Activated CD4-positive, alpha-beta T cell treated with anti-CD3 and anti-CD28 coated beads, Interleukin-2, amount 50 U/mL, for 4 hours (primary cell): ENCODE results near the gene SERINC4.
"Not testable (repeated sequence)": the region's sequence is repeated elsewhere in the genome, so short reads cannot be mapped to it uniquely, and the experiment has no call there.

Source experiments
- DNase-seq, 2 experiments: peaks; one replicate each; pipeline ENCODE4 v3.0.0-alpha.2; 2020

The SERINC4 gene

DNA sequence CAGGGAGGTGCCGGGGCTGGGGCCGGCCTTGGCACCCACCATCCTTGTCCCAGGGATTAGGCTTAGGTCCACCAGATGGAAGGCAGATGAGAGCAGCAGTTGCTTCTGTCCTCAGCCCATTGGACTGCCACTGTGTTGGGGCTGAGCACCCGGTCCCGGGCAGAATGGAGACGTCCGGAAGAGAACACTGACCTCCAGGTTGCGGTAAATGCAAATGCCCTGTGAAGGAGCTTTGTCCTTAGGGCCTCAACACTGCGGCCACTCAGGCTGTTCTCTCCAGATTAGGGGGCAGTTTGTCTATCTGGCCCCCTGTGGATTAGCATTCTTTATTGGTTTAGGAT is at the start of gene SERINC4:
SERINC4 (minus strand) TSS at position 276 of the 341 bp plus-strand sequence; CDS start at position 42, 234 bp downstream.
- no peak for DNase-seq

DNA sequence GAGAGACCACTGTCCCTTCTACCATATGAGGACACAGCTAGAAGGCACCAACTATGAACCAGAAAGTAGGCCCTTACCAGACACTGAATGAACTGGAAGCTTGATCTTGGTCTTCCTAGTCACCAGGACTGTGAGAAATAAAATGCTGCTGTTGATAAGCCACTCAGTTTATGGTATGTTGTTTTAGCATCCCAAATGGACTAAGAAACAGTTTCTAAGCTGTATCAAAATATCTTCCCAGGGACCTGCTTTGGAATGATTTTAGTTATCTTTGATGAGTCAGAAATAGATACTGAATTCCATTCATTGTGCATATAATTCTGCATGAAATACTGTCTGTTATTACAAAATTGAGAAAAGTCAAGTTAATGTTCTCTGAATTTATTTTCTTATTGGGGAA is 45.4 kb upstream of the SERINC4 start:
- DNase-seq = no peak

DNA sequence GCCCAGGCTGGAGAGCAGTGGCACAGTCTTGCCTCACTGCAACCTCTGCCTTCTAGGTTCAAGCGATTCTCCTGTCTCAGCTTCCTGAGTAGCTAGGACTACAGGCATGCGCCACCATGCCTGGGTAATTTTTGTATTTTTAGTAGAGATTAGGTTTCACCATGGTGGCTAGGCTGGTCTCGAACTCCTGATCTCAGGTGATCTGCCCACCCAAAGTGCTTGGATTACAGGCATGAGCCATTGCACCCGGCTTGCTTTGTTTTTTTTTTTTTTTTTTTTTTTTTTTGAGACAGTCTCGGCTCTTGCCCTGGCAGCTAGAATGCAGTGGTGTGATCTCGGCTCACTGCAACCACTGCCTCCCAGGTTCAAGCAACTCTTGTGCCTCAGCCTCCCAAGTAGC is 32.5 kb upstream of the SERINC4 start:
- not testable (repeated sequence) for DNase-seq

DNA sequence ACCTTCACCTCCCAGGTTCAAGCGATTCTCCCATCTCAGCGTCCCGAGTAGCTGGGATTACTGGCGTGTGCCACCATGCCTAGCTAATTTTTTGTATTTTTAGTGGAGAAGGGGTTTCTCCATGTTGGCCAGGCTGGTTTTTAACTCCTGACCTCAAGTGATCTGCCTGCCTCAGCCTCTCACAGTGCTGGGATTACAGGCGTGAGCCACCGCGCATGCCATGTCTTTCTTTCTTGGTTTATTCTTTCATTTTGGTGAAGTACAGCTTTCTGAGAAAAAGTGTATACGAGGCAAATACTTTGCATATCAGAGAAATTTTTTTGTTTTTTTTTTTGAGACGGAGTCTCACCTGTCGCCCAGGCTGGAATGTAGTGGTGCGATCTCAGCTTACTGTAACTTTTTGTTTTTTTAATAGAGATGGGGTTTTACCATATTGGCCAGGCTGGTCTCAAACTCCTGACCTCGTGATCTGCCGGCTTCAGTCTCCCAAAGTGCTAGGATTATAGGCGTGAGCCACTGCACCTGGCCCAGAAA is 31.6 kb upstream of the SERINC4 start:
- not testable (repeated sequence) for DNase-seq

DNA sequence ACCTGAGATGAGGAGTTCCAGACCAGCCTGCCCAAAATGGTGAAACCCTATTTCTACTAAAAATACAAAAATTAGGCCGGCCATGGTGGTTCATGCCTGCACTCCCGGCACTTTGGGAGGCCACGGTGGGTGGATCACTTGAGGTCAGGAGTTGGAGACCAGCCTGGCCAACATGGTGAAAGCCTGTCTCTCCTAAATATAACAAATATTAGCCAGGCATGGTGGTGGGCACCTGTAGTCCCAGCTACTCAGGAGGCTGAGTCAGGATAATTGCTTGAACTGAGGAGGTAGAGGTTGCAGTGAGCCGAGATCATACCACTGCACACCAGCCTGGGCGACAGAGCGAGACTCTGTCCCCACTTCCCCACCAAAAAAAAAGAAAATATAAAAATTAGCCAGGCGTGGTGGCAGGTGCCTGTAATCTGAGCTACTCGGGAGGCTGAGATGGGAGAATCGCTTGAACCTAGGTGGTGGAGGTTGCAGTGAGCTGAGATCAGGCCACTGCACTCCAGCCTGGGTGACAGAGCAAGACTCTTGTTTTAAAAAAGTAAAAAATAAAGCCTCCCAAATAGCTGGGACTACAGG is 30.8 kb upstream of the SERINC4 start:
- not testable (repeated sequence) for DNase-seq

DNA sequence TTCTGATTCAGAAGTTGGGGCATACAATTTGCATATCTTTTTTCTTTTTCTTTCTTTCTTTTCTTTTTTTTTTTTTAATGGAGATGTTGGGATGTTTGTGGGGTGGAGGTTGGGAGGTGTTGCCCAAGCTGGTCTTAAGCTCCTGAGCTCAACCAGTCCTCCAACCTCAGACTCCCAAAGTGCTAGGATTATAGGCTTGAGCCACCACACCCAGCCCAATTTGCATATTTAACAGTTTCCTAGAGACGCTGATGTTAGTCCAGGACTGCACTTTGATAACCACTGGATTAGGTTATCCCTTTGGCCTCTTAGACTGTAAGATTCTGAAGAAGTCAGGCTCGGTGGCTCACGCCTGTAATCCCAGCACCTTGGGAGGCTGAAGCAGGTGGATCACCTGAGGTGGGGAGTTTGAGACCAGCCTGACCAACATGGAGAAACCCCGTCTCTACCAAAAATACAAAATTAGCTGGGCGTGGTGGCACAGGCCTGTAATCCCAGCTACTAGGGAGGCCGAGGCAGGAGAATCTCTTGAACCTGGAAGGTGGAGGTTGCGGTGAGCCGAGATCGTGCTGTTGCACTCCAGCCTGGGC is 30.0 kb upstream of the SERINC4 start:
- not testable (repeated sequence) for DNase-seq

DNA sequence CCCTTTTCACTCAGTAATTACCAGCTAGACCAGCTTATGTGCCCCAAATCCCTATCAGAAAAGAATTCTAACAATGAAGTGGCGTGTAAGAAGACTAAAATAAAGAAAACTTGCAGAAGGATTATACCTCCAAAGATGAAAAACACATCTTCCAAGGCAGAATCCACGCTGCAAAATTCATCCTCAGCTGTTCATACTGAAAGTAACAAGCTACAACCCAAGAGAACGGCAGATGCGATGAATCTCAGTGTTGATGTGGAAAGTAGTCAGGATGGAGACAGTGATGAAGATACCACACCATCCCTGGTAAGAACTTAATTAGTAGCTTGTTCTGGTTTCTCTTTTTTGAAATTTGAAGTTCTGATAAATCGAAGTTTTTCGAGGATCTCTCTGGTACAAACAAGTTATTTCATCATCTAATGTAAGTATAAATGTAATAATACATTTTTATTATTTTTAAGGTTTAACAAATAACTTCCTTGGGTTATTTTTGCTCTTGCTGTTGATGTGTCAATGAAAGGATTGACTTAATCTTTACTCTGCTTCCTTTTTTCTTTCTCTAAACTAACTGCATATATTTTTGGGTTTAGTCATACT is 28.1 kb upstream of the SERINC4 start:
- DNase-seq = no peak

DNA sequence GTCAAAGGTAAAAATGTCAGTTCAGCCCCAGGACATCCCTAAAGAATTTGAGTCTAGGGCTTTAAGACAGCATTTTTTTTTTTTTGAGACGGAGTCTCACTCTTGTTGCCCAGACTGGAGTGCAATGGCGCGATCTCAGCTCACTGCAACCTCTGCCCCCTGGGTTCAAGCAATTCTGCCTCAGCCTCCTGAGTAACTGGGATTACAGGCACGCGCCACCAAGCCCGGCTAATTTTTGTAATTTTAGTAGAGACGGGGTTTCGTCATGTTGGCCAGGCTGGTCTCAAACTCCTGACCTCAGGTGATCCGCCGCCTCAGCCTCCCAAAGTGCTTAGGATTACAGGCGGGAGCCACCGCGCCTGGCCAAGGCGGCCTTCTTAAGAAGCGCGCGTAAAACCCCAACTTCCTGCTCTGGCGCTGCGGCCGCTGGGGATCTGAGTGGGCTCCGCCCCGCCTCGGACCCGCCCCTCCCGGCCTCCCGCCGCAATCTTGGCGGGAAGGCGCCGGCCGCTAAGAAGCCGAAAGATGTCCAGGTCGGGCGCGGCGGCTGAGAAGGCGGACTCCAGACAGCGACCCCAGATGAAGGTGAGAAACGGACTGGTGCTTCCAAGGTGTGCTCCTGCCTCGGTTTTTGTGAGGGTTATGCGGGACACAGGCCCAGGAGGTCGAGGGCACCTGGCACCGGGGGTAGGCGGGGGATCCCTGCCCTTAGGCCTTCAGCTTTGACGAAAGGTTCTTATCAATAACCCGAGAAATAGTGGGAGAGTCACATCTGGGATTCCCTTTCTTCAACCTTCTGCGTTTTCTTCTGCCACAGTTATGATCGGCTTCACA is 26.7 kb upstream of the SERINC4 start, which contains the start of gene WDR76:
WDR76 (plus strand) TSS at position 495 of the 834 bp plus-strand sequence; CDS start at position 526, 31 bp downstream.
- DNase-seq = peak; percentile 37 to 38

DNA sequence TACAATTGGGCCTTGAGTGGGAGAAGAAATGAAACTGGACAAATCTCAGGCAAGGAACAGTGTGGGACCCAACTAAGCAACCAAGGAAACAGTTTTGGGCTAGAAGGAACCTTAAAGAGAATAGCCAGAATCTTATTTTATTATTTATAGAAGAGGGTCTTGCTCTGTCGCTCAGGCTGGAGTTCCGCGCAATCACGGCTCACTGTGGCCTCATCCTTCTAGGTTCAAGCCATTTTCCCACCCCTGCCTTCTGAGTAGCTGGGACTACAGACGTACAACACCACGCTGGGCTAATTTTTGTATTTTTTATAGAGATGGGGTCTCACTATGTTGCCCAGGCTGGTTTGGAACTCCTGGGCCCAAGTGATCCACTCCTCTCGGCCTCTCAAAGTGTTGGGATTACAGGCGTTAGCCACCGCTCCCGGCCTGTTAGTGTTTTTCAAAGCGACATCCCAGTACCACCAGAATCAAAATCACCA is 26.0 kb upstream of the SERINC4 start:
- no peak for DNase-seq

DNA sequence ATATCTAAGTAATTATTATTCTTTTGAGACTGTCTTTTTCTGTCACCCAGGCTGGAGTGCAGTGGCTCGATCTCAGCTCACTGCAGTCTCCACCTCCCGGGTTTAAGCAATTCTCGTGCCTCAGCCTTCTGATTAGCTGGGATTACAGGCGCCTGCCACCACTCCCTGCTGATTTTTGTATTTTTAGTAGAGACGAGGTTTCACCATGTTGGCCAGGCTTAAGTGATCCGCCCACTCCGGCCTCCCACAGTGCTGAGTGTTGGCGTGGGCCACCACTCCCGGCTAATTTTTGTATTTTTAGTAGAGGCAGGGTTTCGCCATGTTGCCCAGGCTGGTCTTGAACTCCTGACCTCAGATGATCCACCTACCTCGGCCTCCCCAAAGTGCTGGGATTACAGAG is 25.3 kb upstream of the SERINC4 start:
- DNase-seq = not testable (repeated sequence)

DNA sequence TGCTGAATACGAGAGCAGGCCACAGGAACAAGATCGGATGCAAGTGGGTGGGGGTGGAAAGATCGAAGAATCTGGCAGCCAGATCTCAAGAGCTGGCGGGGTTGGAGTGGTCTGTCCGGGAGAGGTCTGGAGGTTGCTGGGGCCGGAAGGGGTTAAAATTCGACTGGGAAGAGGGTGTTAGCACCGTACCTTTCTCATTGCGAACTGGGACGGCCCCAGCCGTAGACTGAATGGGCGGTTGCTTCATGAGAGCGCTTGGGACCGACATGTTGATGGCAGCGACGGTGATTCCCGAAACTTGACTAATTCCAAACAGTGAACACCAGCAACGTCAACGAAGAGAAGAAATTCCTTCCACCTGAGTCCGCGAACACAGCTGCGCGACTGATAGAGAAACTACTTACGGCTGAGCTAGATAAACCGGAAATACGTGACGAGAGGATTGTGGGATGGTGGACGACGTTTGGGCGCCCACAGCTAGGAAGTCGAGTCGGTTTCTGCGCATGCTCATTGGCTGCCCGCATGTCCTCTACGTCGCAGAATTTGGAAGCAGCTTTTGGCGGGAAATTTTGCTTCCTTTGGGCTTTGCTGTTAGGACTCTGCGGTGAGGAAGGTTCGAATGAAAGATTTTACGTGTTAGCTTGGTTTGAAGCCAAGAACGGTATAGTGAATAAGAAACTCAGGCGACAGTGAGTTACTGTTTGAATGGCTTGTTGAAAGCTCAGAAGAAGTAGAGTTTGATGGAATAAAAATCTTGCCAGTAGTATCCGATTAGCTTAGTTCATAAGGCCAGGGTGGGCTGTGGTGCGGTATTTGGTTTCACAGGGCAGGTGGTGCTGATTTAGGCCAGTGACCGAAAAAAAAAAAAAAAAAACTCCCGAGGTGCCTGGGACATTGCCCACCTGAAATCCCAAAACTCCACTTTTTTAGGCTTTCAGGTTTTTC is 24.6 kb upstream of the SERINC4 start, which contains the start of gene MFAP1:
MFAP1 (minus strand) TSS at position 389 of the 945 bp plus-strand sequence; CDS start at position 268, 121 bp downstream.
- DNase-seq = peak; percentile 86 to 91

DNA sequence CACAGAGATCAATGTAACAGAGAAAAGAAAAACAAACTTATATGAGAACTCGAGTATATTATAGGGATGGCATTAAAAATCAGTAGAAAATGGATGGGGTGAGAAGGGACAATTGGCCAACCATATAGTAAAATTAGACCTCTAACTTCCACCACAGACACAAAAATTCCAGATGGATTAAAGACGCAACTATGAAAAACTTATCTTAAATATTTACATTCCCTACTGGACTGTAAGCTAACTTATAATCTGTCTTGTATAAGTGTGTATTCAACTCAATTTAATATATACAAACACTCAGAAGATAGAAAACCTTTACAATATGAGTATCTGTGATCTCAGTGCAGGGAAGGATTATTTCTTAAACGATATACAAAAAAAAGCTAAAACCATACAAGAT is 21.5 kb upstream of the SERINC4 start:
- DNase-seq = no peak

DNA sequence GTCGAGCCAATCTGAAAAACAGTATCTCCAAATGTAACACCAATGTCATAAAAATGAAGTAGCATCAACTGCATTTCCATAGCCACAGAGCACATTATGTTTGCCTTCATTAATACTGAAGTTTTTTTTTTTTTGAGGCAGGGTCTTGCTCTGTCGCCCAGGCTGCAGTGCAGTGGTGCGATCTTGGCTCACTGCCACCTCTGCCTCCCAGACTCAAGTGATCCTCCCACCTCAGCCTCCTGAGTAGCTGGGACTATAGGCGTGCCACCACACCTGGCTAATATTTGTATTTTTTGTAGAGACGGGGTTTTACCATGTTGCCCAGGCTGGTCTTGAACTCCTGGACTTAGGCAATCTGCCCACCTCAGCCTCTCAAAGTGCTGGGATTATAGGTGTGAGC is 15.0 kb upstream of the SERINC4 start:
- not testable (repeated sequence) for DNase-seq

DNA sequence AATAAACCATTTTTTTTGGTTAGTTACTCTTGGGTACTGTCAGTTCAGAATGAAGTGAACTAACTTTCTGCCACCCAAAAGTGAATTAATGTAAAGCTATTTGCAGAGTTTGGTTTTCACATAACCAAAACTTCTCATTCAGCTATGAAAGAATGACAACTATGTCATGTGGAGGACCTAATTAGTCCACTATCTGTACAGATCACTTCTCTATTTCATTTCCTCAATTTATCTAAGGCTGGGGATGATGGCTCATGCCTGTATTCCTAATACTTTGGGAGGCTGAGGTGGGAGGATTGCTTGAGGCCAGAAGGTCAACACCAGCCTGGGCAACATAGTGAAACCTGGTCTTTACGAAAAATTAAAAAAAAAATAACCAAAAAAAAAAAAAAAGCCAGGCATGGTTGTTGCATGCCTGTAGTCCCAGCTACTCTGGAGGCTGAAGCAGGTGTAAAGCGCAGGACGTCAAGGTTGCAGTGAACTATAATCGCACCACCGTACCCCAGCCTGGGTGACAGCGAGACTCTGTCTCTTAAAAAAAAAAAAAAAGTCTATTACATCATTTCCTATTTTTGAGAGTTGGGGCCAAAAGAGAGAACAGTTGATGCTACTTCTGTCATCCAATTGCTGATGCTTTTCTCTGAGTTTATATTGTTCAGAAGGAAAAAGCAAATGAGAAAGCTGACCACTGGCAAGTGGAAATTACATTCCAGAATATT is 9.1 kb upstream of the SERINC4 start:
- DNase-seq = no peak

DNA sequence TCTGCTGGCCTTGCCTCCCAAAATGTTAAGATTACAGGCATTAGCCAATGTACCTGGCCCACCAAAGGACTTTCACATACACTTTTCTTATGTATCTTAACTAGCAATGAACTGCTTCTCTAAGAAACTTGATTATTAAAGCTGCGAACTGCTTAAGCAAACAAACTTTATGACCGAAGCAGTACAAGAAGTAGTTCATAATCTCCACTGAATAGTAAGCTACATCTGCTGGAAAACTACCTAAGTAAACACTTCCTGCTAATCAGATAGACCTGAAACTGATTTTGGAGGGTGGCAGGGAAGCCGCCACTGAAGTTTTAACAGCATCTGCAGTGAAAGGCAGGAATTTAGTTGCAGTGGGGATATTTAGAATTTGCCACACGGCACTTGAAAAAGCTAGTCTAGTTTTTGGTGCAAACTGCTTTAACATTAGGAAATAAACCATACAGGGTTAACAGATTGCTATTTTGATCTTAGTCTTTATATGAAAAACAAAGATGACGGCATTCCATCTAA is 8.5 kb upstream of the SERINC4 start:
- no peak for DNase-seq

DNA sequence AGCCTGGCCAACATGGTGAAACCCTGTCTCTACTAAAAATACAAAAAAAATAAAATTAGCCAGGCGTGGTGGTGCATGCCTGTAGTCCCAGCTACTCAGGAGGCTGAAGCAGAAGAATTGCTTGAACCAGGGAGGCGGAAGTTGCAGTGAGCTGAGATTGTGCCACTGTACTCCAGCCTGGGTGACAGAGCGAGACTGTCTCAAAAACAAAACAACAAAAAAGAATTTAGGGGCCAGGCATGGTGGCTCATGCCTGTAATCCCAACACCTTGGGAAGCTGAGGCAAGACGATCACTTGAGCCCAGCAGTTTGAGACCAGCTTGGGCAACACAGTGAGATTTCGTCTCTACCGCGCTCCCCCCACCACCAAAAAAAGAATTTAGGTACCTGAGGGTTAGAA is 2.7 kb upstream of the SERINC4 start:
- not testable (repeated sequence) for DNase-seq

DNA sequence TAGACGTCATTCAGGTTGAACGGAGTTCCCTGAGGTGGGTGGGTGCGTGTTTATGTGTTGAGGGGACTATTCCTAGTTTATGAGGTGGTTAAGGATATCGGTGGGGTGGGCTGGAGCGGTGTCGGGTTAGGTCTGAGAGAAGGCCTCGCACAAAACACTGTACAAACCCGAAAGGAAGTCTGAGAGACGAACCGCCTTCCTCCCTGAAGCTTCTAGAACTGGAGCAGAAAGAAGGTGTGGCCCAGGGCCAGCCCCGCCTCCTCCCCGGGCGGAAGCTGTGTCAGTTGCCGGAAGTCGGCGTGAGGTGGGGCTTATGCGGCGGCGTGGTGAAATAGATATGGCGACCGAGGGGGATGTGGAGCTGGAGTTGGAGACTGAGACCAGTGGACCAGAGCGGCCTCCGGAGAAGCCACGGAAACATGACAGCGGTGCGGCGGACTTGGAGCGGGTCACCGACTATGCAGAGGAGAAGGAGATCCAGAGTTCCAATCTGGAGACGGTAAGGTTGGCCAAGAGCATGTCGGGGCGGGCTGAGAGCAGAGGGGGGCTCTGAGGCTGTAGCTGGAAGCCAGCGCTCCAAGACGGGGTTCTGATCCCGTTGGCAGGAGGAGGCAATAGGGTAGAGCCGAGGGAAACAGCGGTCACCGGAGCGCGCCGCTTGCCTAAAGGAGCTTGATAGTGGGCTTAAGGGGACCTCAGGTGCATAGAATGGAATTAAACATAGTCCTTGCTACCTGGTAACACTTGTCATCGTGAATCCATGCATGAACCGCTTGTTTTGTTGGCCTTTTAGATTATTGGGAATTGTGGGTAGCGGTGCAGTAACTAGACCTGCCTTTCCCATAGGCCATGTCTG is 494 bp upstream of the SERINC4 start, which contains the start of gene HYPK:
HYPK (plus strand) TSS at position 314 of the 856 bp plus-strand sequence; CDS start at position 338, 24 bp downstream.
- DNase-seq = peak; percentile 90 to 92

DNA sequence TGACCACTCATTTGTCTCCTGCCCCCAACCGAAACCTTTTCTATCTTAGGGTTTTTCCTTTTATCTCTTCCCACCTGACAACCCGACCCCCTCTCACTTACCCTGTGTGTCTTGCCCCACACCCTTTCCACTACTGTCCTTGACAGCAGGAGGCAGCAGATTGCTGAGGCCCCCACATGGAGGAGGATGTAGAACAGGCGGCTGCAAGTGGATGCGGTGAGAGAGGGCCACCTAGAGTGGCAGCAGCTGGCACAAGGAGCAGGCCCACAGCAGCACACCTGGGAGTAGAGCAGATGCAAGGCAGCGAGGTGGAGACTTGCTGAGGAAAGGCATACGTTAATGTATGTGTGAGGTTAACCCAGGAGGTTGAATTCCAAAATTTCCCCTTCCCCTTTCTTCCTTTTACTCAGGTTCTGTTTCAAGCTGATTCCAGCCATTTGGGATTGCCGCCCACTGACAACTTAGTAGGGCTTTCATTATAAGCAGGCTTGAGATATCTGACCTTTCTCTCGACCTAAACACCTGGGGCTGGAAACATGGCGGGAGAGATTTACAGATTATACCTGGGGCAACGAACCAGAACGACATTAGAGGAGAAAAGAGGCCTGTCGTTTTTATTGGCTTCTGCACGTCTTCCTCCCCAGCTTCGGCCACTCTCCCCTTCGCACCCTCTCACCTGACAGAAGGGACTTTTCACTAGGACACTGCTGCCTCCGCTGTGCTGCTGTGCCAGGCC is 643 bp downstream of the SERINC4 start:
- no peak for DNase-seq

DNA sequence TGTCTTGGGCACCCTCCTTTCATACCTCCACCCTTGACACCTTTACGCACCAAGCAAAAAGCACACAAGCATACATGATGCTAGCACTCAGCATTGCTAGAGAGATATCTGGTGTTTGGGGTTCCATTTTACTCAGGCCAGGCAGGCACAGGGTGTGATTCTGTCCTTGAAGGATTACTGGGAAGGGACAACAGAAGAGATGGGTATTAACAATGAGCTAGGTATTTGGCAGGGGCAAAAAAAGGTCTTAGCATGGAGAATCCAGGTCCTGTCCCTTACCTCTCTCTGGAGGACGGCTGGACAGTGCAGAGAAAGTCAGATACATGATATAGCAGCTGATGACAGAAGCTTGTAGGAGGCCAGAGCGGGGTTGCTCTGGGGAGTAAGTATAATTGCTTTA is 3.5 kb downstream of the SERINC4 start:
- DNase-seq = no peak
